GM18951 (cell line): ENCODE results near the gene GIPC2.
A peak's percentile ranks its signal among the peaks of the same experiment; 100 is the strongest.
"Not testable (repeated sequence)": the region's sequence is repeated elsewhere in the genome, so short reads cannot be mapped to it uniquely, and the experiment has no call there.

Source experiments
- POLR2A ChIP-seq: IDR thresholded peaks from 4 replicates; pipeline ENCODE4 v1.6.1; 2011; ENCODE audit warnings: mild to moderate bottlenecking; ENCODE audit not compliant: insufficient read length, insufficient read depth; ENCODE audit errors: extremely low read depth
- in situ Hi-C: fragments of 300-500 bp; cut with MboI; formaldehyde crosslinking; loops from one replicate; pipeline ENCODE4 v1.12.0; 2022; ENCODE audit warnings: low sequenced_read_pairs, mixed read lengths, inconsistent platforms; ENCODE audit not compliant: unreplicated experiment

Gene GIPC2

GRCh38 chr1:78045926-78046778, at the start of gene GIPC2:
TSS of gene GIPC2 (plus strand) at chr1:78045966. CDS start at chr1:78046095, 129 bp downstream.
- in situ Hi-C loops, result no loop called here
- TF ChIP-seq POLR2A, result no peak

GRCh38 chr1:77996734-77997133, 49.0 kb upstream of the GIPC2 start:
- in situ Hi-C loops, result no loop called here
- TF ChIP-seq POLR2A, result no peak

GRCh38 chr1:78000536-78000935, 45.2 kb upstream of the GIPC2 start:
- in situ Hi-C loops, result not testable (repeated sequence)

- in situ Hi-C loops, result no loop called here
Observed at GRCh38 chr1:78003070-78003746, 42.6 kb upstream of the GIPC2 start.

GRCh38 chr1:78003882-78004718, 41.7 kb upstream of the GIPC2 start:
- TF ChIP-seq POLR2A, result peak; percentile 76
- in situ Hi-C loops, result no loop called here

More at GRCh38 chr1:78003070-78003746, 42.6 kb upstream of the GIPC2 start:
- no peak for TF ChIP-seq POLR2A

- in situ Hi-C loops, result no loop called here
- TF ChIP-seq POLR2A, result no peak
Observed at GRCh38 chr1:78004719-78005447, 40.9 kb upstream of the GIPC2 start, which contains the start of gene DNAJB4. TSS of gene DNAJB4 (plus strand) at chr1:78004939. CDS start at chr1:78005111, 172 bp downstream.

GRCh38 chr1:78005448-78005722, 40.4 kb upstream of the GIPC2 start:
- in situ Hi-C loops, result no loop called here

GRCh38 chr1:78005755-78006154, 40.0 kb upstream of the GIPC2 start:
- in situ Hi-C loops, result no loop called here
- no peak for TF ChIP-seq POLR2A

More at GRCh38 chr1:78005448-78005722, 40.4 kb upstream of the GIPC2 start:
- TF ChIP-seq POLR2A, result no peak

GRCh38 chr1:78006521-78006920, 39.2 kb upstream of the GIPC2 start:
- in situ Hi-C loops, result no loop called here

GRCh38 chr1:78007677-78008341, 38.0 kb upstream of the GIPC2 start:
- in situ Hi-C loops, result no loop called here

More at GRCh38 chr1:78006521-78006920, 39.2 kb upstream of the GIPC2 start:
- no peak for TF ChIP-seq POLR2A

GRCh38 chr1:78009276-78009675, 36.5 kb upstream of the GIPC2 start:
- TF ChIP-seq POLR2A, result no peak
- in situ Hi-C loops, result no loop called here

More at GRCh38 chr1:78007677-78008341, 38.0 kb upstream of the GIPC2 start:
- no peak for TF ChIP-seq POLR2A

- TF ChIP-seq POLR2A, result no peak
- in situ Hi-C loops, result no loop called here
Observed at GRCh38 chr1:78009836-78010235, 35.9 kb upstream of the GIPC2 start.
